GM13976 (cell line): Measurements from ENCODE around the gene CCBE1.

Experiments
- DNase-seq: peaks from one replicate; pipeline ENCODE4 v3.0.0; 2012; ENCODE audit warnings: low spot score
- in situ Hi-C: fragments of 300-500 bp; cut with MboI; formaldehyde crosslinking; loops from one replicate; pipeline ENCODE4 v1.12.0; 2022; ENCODE audit warnings: low sequenced_read_pairs, mixed read lengths, inconsistent platforms; ENCODE audit not compliant: unreplicated experiment
- TF ChIP-seq, protein P1 (sequence below): IDR thresholded peaks from 2 replicates; pipeline ENCODE4 v1.5.1; 2012; ENCODE audit warnings: borderline replicate concordance, mild to moderate bottlenecking; ENCODE audit not compliant: insufficient read depth; ENCODE audit errors: extremely low read depth, missing control alignments, control extremely low read depth

CCBE1 gene

DNA sequence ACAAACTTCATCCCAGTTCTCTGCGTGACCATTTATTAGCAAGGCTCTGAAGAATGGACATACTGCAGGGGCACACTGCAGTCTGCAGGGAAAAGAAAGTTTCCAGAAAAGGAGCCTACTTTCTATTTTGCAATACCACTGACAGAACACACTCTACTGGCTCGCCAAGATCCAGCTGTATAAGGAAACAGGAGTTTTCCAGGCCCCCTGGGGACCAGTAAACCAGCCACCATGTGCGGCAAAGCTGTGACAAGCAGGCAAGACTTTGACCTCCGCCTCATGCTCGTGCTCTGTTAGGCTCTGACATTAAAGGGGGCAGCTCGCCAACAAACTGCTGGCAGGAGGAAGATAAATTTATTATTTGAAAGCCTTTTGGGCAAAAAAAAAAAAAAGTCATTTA lies 67.3 kb downstream of the CCBE1 start:
- no peak for DNase-seq
- in situ Hi-C loops = no loop called here
- TF ChIP-seq, protein P1, sequence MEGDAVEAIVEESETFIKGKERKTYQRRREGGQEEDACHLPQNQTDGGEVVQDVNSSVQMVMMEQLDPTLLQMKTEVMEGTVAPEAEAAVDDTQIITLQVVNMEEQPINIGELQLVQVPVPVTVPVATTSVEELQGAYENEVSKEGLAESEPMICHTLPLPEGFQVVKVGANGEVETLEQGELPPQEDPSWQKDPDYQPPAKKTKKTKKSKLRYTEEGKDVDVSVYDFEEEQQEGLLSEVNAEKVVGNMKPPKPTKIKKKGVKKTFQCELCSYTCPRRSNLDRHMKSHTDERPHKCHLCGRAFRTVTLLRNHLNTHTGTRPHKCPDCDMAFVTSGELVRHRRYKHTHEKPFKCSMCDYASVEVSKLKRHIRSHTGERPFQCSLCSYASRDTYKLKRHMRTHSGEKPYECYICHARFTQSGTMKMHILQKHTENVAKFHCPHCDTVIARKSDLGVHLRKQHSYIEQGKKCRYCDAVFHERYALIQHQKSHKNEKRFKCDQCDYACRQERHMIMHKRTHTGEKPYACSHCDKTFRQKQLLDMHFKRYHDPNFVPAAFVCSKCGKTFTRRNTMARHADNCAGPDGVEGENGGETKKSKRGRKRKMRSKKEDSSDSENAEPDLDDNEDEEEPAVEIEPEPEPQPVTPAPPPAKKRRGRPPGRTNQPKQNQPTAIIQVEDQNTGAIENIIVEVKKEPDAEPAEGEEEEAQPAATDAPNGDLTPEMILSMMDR = no peak

DNA sequence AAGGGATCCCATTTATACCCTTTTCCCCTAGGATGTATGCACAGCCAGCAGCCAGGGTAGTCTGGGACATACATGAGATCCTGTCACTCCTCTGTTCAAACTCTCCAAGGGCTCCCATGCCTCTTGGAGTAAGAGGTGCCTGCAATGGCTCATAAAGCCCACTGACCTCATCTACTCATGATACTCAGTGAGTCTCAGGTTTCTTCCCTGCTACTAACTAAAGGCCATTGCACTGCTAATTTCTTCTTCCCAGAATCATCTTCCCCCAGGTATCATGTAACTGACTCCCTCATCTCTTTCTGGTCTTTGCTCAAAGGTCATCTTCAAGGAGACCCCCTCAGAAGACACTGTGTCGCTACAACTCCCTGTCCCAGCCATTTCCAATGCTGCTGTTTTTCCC lies 68.2 kb downstream of the CCBE1 start:
- DNase-seq = no peak

DNA sequence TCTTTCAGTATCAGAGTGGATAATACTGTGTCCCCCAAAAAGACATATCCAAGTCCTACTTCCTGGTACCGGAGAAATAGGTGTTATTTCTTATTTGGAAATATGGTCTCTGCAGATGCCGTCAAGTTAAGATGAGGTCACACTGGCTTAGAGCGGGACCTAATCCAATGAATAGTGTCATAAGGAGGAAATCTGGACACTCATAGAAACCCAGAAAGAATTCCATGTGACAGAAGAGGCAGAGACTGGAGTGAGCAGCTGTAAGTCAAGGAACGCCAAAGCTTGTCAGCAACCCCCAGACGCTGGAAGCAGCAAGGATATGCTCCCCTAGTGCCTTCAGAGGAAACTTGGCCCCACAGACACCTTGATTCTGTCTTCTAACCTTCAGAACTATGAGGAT lies 69.8 kb downstream of the CCBE1 start:
- no peak for DNase-seq
- in situ Hi-C loops = no loop called here
- TF ChIP-seq, protein P1 = no peak

More for the DNA sequence above, 68.2 kb downstream of the CCBE1 start:
- TF ChIP-seq, protein P1 = no peak
- in situ Hi-C loops = no loop called here

DNA sequence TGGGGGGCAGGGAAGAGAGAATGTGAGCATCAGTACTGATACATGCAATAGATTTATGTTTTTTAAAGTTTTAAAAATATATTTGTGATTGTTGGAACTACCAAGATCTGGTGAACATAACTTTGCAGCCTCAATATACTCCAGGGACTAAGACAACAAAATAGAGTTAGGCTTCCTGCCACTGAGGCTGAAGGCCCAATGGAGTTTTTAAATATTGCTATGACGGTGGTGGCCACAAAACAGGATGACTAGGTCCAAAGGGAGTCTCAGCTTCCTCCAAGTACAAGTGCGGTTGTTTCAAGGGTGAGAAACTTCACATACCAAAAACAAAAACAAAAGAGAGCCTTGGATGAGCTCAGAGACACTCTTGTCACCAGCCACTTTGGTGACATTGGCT lies 72.9 kb downstream of the CCBE1 start:
- DNase-seq = no peak
- TF ChIP-seq, protein P1 = no peak
- in situ Hi-C loops = no loop called here

DNA sequence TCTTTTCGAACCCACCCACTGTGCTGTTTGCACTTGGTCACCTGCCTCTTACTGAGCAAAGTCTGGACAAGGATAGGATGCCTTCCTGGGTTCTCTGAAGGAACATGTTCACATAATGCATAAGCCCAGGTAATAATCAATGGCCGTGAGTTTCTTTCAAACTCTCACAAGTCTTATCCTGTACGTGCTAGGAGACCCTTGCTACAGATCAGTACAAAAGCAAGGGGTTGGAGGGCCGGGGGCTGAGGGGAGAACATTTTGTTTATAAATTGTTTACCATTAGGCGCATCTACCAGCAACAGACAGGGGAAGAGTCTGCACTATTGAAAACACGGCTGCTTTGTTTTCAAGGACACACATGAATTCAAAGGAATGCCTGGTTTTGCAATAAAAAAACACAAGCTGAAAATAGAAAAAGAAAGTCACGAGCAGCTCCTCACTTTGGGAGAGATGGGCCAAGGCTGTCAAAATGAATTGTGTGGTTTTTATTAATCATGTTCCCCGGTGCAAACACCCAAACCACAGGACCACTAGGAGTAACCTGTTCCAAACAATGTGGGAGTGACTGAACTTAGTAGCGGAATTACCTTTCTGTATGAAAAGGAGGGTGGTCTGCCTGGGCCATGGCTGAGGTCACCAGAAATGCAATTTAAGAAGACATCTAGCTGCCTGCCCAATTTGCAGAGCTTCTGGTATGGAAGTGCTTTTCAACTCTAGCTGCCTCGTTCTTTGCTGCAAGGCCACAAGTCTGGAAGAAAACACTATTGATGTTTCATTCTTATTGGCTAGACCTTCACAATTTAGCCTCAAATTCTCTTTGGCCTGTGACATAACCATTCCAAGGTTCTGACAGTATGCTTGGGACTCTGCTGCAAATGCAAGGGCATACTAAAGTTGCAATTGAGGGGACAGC lies 73.5 kb downstream of the CCBE1 start:
- in situ Hi-C loops = no loop called here
- TF ChIP-seq, protein P1 = no peak
- no peak for DNase-seq

DNA sequence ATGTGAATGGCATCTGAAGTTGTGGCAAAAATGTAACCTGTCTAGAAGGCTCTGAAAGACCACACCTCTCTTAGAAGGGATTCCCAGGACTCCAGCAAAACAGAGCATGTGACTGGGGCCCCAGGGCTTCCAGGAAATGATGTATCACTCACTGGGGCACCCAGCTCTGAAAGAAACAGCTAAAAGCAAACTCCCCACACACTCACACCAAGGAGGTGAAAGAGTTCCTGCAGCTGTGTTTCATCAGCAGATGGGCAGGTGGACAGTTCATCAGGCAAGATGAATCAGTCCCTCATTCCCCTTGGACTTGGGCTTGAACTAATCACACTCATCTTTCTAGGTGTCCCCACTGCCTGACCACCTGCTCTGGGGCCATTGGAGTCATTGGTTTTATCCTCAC lies 76.2 kb downstream of the CCBE1 start:
- TF ChIP-seq, protein P1 = no peak
- DNase-seq = no peak
- in situ Hi-C loops = no loop called here
